Measurements from ENCODE around the gene CASK.
A peak's percentile ranks its signal among the peaks of the same experiment; 100 is the strongest.
"Not testable (repeated sequence)": the region's sequence is repeated elsewhere in the genome, so short reads cannot be mapped to it uniquely, and the experiment has no call there.

CASK gene

GRCh38 chrX:41514179-41514578, 409.2 kb downstream of the CASK start:
- ATAC-seq = no peak
- Mint-ChIP-seq H3K9me3 (no peaks in the 10 kb centered on the region), H3K4me1 (peaks cover 27% of the 10 kb centered on the region), H3K27ac (no peak overlapping the region), H3K36me3 (no peaks in the 10 kb centered on the region), H3K4me3 (no peak overlapping the region)
- no peak for DNase-seq (ENCODE audit: low spot score in 2 of 2)

DNA sequence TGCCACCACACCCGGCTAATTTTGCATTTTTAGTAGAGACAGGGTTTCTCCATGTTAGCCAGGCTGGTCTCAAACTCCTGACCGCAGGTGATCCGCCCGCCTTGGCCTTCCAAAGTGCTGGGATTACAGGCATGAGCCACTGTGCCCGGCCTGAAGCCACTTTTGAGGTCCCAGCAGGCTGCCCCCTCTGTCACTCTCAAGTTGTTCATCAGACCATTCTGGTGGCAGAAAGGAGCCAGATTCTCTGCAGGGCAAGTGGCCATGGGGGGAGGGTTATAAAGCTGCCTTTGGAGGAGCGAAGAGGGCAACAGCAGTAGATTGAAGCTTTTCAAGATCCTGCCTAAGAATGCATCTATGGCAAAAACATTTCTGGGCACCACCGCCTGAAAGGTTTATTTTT, 410.5 kb downstream of the CASK start:
- peak in 1 of 2 donors; percentile 47 for DNase-seq (ENCODE audit: low spot score in 2 of 2)
- peaks cover 17% of the 10 kb centered on the region for H3K4me1 Mint-ChIP-seq
- H3K36me3 Mint-ChIP-seq, H3K4me3 Mint-ChIP-seq, H3K27ac Mint-ChIP-seq, ATAC-seq, H3K9me3 Mint-ChIP-seq: not testable (repeated sequence)

DNA sequence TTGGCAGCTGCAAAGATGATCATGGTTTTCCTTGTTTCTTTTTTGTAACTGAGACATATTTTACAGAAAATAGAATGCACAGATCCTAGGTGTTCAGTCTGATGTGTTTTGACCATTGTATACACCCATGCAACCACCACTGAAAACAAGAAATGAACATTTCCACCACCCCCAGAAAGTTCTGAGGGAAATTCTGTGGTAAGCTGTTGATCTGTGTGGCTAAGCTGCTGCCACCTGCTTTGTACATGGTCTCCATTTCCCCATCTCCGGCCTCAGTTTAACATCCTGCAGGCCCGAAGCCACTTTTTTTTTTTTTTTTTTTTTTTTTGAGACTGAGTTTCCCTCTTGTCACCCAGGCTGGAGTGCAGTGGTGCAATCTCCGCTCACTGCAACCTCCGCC, 411.0 kb downstream of the CASK start:
- peak overlapping the region; percentile 20 for H3K27ac Mint-ChIP-seq
- ATAC-seq = peak; percentile 88
- H3K4me3 Mint-ChIP-seq = no peak overlapping the region
- H3K4me1 Mint-ChIP-seq = peaks cover 14% of the 10 kb centered on the region
- no peaks in the 10 kb centered on the region for H3K36me3 Mint-ChIP-seq
- DNase-seq (ENCODE audit: low spot score in 2 of 2) = peak in 1 of 2 donors; percentile 50
- no peaks in the 10 kb centered on the region for H3K9me3 Mint-ChIP-seq

DNA sequence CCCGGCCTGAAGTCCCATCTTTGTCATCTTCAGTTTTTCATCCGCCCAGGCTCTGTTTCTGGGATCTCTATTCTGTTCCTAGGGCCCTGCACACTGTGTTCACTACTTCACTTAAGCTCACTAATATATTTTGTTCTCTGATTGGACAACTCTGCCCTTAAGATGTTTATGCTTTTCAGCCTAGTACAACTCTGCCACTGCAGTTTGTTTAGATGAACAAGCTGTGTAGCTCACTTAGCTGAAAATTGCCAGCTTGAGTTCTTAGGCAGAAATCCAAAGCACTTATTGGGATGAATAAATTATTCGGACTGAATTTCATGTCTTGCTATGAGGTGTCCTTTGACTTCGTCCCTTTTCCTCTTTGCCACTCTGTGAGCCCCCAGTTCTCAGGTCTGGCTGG, 415.4 kb downstream of the CASK start:
- no peak for DNase-seq (ENCODE audit: low spot score in 2 of 2)

DNA sequence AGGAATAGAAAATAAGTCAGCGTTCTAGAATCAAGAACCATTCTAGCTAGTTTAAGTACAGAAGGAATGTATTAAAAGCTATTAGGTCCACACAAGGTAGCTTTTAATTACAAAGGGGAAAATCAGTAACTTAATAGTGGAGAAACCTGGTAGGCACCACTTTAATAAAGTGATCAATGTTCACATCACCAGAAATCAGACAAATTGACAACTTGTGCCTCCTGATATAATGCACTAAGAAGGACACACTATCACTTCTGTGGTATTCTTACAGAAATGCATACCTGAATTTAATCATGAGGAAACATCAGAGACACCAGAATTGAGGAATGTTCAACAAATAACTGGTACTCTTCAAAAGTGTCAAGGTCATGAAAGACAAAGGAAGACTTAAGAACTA, 421.4 kb downstream of the CASK start:
- DNase-seq (ENCODE audit: low spot score in 2 of 2) = no peak
- H3K27ac Mint-ChIP-seq = no peak overlapping the region
- no peaks in the 10 kb centered on the region for H3K36me3 Mint-ChIP-seq
- H3K9me3 Mint-ChIP-seq = peaks cover 3% of the 10 kb centered on the region
- H3K4me3 Mint-ChIP-seq = no peak overlapping the region
- ATAC-seq = no peak
- no peaks in the 10 kb centered on the region for H3K4me1 Mint-ChIP-seq

More for the DNA sequence above, 415.4 kb downstream of the CASK start:
- Mint-ChIP-seq H3K9me3 (no peaks in the 10 kb centered on the region), H3K4me1 (no peaks in the 10 kb centered on the region), H3K27ac (no peak overlapping the region), H3K4me3 (no peak overlapping the region), H3K36me3 (no peaks in the 10 kb centered on the region)
- ATAC-seq = no peak

- Mint-ChIP-seq H3K4me1 (no peaks in the 10 kb centered on the region), H3K4me3 (no peak overlapping the region), H3K9me3 (peaks cover 3% of the 10 kb centered on the region), H3K27ac (no peak overlapping the region), H3K36me3 (no peaks in the 10 kb centered on the region)
- DNase-seq (ENCODE audit: low spot score in 2 of 2) (no peak), ATAC-seq (no peak)
These were observed 423.4 kb downstream of the CASK start for GRCh38 chrX:41499984-41500383.

DNA sequence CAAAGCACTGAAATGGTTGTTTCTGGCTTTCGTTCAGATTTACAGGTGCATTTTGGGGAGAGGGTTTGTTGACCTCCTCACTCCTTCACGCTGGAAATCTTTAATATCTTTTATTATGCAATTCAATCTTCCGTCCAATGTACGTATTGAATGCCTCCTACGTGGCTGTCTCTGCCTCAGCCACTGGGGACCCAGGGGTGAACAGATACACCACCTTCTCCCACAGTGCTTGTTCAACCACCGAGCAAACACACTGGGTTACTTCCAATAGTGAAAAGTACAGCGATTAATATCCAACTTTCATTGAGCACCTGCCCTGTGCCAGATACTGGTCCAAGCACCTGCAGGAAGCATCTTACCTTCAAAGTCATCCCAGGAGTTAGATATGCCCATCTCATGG, 424.2 kb downstream of the CASK start:
- DNase-seq (ENCODE audit: low spot score in 2 of 2) (no peak), ATAC-seq (no peak)
- Mint-ChIP-seq H3K4me3 (no peak overlapping the region), H3K4me1 (no peaks in the 10 kb centered on the region), H3K36me3 (no peaks in the 10 kb centered on the region), H3K27ac (no peak overlapping the region), H3K9me3 (peaks cover 3% of the 10 kb centered on the region)

DNA sequence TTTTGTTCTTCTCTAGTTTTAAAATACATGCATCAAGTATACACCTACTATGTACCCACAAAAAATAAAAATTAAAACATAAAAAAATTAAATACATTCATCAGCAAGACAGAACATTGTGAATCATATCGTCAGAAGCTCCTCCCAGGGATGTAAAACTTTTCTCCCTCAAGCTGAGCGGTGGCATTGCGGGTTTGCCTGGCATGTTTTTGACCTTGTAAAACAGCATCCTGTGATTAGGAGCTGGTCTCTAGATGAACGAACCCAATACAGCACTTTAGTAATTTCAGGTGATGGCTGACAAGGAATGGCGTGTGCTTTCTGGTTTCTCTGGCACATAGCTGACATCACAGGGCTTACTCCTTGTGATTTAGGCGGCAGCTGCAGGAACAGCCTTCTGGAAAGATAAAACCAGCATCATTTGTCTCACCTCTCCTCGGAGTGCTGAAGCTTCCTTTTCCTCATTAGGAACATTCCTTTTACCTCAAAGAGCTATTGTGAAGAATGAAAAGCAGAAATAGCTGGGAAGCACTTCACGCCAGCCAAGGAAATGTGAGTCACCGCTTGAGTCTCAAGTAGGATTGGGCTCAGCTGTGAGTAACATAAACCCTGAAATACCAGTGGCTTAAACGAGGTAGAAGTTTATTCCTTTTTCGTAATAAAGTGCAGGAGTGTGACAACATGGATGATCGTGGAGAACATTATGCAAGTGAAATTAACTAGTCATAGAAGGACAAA, 431.9 kb downstream of the CASK start:
- ATAC-seq (no peak), DNase-seq (ENCODE audit: low spot score in 2 of 2) (no peak)
- no peaks in the 10 kb centered on the region for H3K9me3 Mint-ChIP-seq
- no peaks in the 10 kb centered on the region for H3K36me3 Mint-ChIP-seq
- H3K27ac Mint-ChIP-seq = no peak overlapping the region
- no peaks in the 10 kb centered on the region for H3K4me1 Mint-ChIP-seq
- no peak overlapping the region for H3K4me3 Mint-ChIP-seq

- no peak overlapping the region for H3K27ac Mint-ChIP-seq
- no peak overlapping the region for H3K4me3 Mint-ChIP-seq
- H3K36me3 Mint-ChIP-seq = no peaks in the 10 kb centered on the region
- H3K4me1 Mint-ChIP-seq = no peaks in the 10 kb centered on the region
- DNase-seq (ENCODE audit: low spot score in 2 of 2) (no peak), ATAC-seq (no peak)
- H3K9me3 Mint-ChIP-seq = no peaks in the 10 kb centered on the region
These were observed 432.9 kb downstream of the CASK start for GRCh38 chrX:41490446-41490845.

GRCh38 chrX:41482154-41482850, 441.1 kb downstream of the CASK start:
- Mint-ChIP-seq H3K4me1 (no peaks in the 10 kb centered on the region), H3K9me3 (no peaks in the 10 kb centered on the region), H3K4me3 (no peak overlapping the region), H3K27ac (no peak overlapping the region), H3K36me3 (no peaks in the 10 kb centered on the region)
- no peak for ATAC-seq
- no peak for DNase-seq (ENCODE audit: low spot score in 2 of 2)

- H3K27ac Mint-ChIP-seq = no peak overlapping the region
- ATAC-seq = peak; percentile 26
- H3K9me3 Mint-ChIP-seq = no peaks in the 10 kb centered on the region
These were observed 441.9 kb downstream of the CASK start for GRCh38 chrX:41481264-41482109.

GRCh38 chrX:41480508-41481260, 442.7 kb downstream of the CASK start:
- no peak for ATAC-seq
- H3K4me1 Mint-ChIP-seq = no peaks in the 10 kb centered on the region
- no peaks in the 10 kb centered on the region for H3K9me3 Mint-ChIP-seq
- DNase-seq (ENCODE audit: low spot score in 2 of 2) = no peak
- no peaks in the 10 kb centered on the region for H3K36me3 Mint-ChIP-seq
- no peak overlapping the region for H3K27ac Mint-ChIP-seq
- no peak overlapping the region for H3K4me3 Mint-ChIP-seq

More at GRCh38 chrX:41481264-41482109, 441.9 kb downstream of the CASK start:
- no peaks in the 10 kb centered on the region for H3K36me3 Mint-ChIP-seq
- DNase-seq (ENCODE audit: low spot score in 2 of 2) = peak in 1 of 2 donors; percentile 52
- H3K4me1 Mint-ChIP-seq = no peaks in the 10 kb centered on the region
- H3K4me3 Mint-ChIP-seq = no peak overlapping the region

GRCh38 chrX:41478381-41478911, 444.9 kb downstream of the CASK start:
- Mint-ChIP-seq H3K4me3 (no peak overlapping the region), H3K9me3 (no peaks in the 10 kb centered on the region), H3K27ac (no peak overlapping the region), H3K36me3 (no peaks in the 10 kb centered on the region), H3K4me1 (no peaks in the 10 kb centered on the region)
- ATAC-seq (peak; percentile 78), DNase-seq (ENCODE audit: low spot score in 2 of 2) (peak in 1 of 2 donors; percentile 55)

DNA sequence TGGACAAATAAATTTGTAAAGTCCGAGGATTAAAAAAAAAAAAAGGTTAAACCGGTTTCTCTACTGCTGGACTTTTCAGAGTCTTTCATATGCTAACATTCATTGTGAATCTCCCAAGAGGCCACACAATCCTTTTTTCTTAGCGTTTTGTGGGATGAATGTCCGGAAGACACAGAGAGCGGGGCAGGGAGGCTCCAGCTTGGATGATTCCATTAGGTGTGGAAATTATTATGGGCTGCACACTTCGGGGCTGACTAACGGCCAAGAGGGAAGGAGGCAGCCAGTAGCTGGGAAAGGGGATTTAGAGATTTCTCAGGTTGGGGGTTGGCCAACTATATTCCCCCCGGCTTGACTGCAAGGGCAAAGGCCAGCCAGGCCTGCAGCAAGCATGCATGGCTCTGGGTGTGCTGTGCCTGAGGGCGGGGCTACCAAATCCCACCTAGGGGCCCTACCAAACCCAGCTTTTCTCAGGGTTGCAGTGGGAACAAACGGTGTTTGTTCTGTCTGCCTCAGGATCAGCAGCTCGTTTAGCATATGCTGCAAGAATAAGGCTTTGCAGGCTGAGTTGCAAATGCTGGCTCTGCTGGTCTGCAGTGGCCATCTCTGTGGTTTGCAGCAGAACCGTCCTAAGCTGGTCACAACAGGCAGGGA, 447.6 kb downstream of the CASK start:
- H3K27ac Mint-ChIP-seq = no peak overlapping the region

More for the DNA sequence above, 447.6 kb downstream of the CASK start:
- H3K4me1 Mint-ChIP-seq = no peaks in the 10 kb centered on the region
- no peaks in the 10 kb centered on the region for H3K36me3 Mint-ChIP-seq
- ATAC-seq = no peak
- no peaks in the 10 kb centered on the region for H3K9me3 Mint-ChIP-seq
- H3K4me3 Mint-ChIP-seq = no peak overlapping the region
- no peak for DNase-seq (ENCODE audit: low spot score in 2 of 2)
